ENCODE results near the gene PRDM15.
"Not testable (repeated sequence)": the region's sequence is repeated elsewhere in the genome, so short reads cannot be mapped to it uniquely, and the experiment has no call there.

Gene PRDM15

GRCh38 chr21:41808094-41808493 lies 71.0 kb downstream of the PRDM15 start:
- no peak for DNase-seq

GRCh38 chr21:41806773-41807172 lies 72.4 kb downstream of the PRDM15 start:
- no peak for DNase-seq

- DNase-seq, result no peak
Measured at GRCh38 chr21:41805643-41806042, 73.5 kb downstream of the PRDM15 start.

- DNase-seq, result no peak
Measured at GRCh38 chr21:41805038-41805437, 74.1 kb downstream of the PRDM15 start.

GRCh38 chr21:41804381-41804780 lies 74.8 kb downstream of the PRDM15 start:
- DNase-seq, result no peak

GRCh38 chr21:41803316-41803715 lies 75.8 kb downstream of the PRDM15 start:
- no peak for DNase-seq

- DNase-seq, result peak in 44 of 56 donors; percentile 3 to 80 (median 49)
Measured at GRCh38 chr21:41802684-41803083, 76.5 kb downstream of the PRDM15 start.

GRCh38 chr21:41802198-41802584 lies 77.0 kb downstream of the PRDM15 start:
- no peak for DNase-seq

- DNase-seq, result no peak
Measured at GRCh38 chr21:41801321-41802197, 77.6 kb downstream of the PRDM15 start.

GRCh38 chr21:41800425-41801320 lies 78.5 kb downstream of the PRDM15 start:
- no peak for DNase-seq

- no peak for DNase-seq
Measured at GRCh38 chr21:41799763-41800162, 79.4 kb downstream of the PRDM15 start.

- no peak for DNase-seq
Measured at GRCh38 chr21:41798326-41798725, 80.8 kb downstream of the PRDM15 start.

- no peak for DNase-seq
Measured at GRCh38 chr21:41796476-41797080, 82.6 kb downstream of the PRDM15 start.

GRCh38 chr21:41795726-41796125 lies 83.4 kb downstream of the PRDM15 start:
- no peak for DNase-seq

GRCh38 chr21:41794600-41794999 lies 84.5 kb downstream of the PRDM15 start:
- DNase-seq, result no peak

GRCh38 chr21:41792711-41793110 lies 86.4 kb downstream of the PRDM15 start:
- no peak for DNase-seq

GRCh38 chr21:41786509-41786987 lies 92.6 kb downstream of the PRDM15 start:
- no peak for DNase-seq

GRCh38 chr21:41785262-41785661 lies 93.9 kb downstream of the PRDM15 start:
- DNase-seq, result not testable (repeated sequence)

GRCh38 chr21:41784456-41785102 lies 94.6 kb downstream of the PRDM15 start:
- DNase-seq, result no peak

GRCh38 chr21:41783476-41784180 lies 95.5 kb downstream of the PRDM15 start:
- DNase-seq, result no peak

- no peak for DNase-seq
Measured at GRCh38 chr21:41781050-41781410, 98.1 kb downstream of the PRDM15 start.

All from amygdala (tissue), 56 donors.